NCI-H510A treated with DMSO at 0.1 percent for 48 hours (cell line): ENCODE results near the gene PRRC2B.

Source experiments
- DNase-seq: peaks from one replicate; lab custom pipeline; 2025; lab: John Stamatoyannopoulos, UW

The PRRC2B gene

DNA sequence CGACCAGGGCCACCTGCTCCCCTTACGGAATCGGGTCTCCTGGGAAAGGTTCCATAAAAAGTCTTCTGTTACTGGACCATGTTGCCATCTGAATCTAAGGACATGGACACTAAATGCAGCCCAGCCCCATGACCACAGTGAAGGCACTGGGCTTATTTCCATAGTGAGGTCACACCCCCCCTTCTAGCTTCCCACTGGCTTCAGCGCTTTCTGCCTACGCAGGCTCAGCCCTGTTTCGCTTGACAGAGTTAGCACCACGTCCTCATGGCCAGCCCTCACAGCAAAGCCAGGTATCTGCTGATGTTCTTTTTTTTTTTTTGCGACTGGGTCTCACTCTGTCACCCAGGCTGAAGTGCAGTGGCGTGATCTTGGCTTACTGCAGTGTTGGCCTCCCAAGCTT is 123.0 kb downstream of the PRRC2B start:
- no peak for DNase-seq

DNA sequence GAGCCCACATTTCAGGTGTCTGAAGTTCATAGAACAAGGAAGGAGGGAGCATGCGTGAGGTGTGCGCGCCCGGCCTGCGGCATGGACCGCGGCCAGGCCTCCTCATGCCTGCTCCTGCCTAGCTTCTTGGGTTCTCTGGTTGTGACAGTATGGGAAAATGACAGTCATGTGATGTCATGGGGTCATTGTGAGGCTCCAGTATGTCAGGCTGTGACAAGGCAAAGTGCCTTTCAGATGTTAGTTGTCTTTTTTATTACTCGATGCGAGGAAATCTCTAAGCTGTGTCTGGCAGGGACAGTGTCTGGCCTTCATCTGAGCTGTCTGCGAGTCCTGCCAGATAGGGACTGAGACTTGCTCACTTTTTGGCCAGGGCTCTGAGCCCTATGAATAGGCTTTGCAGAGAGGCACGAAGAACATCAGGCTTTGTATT is 123.9 kb downstream of the PRRC2B start:
- DNase-seq = no peak

GRCh38 chr9:131518553-131518952 is 124.7 kb downstream of the PRRC2B start:
- no peak for DNase-seq

DNA sequence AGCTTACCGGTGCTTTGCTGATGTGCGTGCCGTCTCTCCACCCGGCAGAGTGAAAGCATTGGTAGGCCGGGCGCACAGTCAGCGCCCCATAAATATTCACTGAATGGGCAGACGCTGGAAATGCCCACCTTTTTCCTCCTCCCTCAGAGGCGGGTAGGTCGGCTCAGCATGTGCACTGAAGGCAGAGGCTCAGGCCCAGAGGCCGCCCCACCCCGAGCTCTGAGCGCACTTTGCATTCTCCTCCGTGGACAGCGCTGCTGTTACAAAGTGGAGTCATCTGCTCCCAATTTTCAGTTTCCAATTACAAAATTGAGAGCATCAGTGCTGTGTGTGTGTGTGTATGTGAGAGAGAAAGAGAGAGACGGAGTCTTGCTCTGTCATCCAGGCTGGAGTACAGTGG is 126.6 kb downstream of the PRRC2B start:
- no peak for DNase-seq

- DNase-seq = no peak
Observed at GRCh38 chr9:131521203-131521602, 127.3 kb downstream of the PRRC2B start.

DNA sequence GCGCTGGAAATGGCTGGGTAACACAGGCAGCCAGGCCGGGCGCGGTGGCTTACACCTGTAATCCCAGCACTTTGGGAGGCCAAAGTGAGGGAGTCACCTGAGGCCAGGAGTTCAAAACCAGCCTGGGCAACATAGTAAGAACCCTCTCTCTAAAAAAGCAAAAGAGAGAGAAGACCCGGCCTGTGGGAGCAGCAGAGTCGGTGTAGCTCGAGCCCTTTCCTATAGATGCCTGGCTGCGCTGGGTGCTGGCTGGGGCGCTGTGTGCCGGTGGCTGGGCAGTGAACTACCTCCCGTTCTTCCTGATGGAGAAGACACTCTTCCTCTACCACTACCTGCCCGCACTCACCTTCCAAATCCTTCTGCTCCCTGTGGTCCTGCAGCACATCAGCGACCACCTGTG is 127.9 kb downstream of the PRRC2B start:
- no peak for DNase-seq

DNA sequence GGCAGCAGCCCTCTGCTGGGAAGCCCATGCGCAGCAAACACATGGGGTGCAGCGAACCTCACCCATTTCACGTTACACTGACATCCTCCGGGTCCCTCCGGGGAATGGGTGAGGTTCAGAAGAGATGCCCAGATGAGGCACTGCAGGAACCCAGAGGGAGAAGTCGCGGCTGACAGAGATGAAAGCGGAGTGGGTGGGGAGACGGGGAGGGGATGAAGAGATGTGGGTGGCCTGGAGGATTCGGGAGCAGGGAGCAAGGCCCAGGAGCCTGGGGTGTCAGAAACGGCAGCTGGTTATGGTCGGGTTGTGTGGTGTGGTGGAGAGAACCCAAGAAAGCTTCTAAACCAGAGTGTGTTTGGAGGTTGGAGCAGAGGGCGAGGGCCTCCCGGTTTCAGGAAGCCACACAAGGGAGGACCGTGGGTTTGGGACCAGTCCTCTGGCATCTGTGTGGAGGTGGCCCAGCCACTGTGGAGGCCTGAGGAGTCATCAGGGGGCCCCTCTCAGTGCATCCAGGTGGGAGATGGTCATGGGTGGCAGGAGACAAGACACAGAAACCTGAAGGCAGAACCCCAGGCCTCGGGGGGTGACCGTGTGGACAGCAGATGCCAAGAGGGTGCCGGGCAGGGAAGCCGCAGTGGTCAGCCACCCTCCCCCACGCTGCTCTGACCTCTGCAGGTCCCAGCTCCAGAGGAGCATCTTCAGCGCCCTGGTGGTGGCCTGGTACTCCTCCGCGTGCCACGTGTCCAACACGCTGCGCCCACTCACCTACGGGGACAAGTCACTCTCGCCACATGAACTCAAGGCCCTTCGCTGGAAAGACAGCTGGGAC is 128.6 kb downstream of the PRRC2B start:
- DNase-seq = no peak

- DNase-seq = no peak
Observed at GRCh38 chr9:131523086-131523388, 129.2 kb downstream of the PRRC2B start.

- no peak for DNase-seq
Observed at GRCh38 chr9:131523451-131524435, 129.9 kb downstream of the PRRC2B start.

- DNase-seq = no peak
Observed at GRCh38 chr9:131524665-131525315, 130.9 kb downstream of the PRRC2B start.

DNA sequence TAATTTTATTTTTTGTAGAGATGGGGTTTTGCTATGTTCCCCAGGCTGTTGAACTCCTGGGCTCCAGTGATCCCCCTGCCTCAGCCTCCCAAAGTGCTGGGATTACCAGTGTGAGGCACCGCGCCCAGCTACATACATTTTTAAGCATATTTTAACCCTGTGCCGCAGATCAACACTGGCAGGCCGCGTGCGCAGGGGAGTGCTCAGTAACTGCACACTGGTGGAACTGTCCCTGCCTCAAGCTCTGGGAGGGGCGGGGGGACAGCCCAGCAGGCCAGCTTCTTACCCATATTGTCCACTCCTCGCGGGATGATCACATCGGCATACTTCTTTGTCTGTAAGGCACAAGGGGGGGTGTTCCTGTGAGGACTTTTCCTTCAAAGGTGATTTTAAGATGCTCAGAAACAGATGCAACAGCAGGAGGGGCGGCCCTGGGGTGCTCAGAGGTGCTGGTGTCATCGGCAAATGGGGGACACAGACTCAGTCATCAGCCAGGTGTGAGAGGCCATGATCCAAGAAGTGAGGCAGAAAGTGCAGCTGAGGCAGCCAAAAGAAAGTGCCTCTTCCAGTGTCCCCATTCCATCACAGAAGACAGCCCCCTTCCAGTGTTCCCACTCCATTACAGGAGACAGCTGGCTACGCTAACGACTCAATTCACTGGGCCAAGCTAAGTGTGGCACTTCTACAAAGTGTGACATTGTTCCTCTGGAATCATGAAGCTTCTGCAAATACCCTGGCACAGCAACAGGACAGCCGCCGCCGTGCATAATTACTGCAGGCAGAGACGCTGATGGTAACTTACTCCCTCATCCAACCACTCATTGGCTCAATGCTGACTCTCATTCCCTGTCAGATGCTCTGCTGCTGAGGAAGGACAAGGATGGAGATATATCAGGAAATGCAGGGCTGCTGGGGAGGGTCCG is 132.0 kb downstream of the PRRC2B start:
- DNase-seq = no peak

- DNase-seq = no peak
Observed at GRCh38 chr9:131528186-131528585, 134.3 kb downstream of the PRRC2B start.

DNA sequence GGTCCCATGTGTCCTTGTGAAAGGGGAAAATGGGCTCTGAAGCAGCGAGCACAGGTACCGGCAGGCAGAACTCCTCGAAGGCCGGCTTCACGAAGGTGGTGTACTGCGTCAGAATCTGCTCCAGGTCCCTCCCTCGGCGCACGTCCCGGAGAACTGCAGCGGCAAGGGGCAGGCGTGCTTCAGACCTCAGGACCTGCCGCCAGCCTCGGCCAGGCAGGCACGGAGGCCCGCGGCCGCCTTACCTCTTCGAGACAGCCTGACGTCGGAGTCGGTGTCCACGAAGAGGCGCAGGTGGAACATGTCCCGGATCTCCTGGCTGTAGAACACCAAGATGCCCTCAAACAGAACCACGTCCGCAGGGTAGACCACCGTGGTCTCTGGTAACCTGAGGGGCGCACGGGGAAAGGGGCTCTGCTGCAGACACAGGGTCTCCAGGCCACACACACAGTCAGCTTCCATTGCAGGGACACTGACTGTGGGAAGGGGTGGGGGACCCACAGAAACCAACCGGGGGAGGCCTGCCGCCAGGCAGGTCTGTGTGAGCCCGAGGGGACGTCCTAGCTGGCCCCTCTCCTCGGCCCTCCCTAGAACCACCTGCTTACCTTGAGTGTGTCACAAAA is 135.1 kb downstream of the PRRC2B start:
- DNase-seq = no peak

- no peak for DNase-seq
Observed at GRCh38 chr9:131529597-131530545, 136.0 kb downstream of the PRRC2B start.

DNA sequence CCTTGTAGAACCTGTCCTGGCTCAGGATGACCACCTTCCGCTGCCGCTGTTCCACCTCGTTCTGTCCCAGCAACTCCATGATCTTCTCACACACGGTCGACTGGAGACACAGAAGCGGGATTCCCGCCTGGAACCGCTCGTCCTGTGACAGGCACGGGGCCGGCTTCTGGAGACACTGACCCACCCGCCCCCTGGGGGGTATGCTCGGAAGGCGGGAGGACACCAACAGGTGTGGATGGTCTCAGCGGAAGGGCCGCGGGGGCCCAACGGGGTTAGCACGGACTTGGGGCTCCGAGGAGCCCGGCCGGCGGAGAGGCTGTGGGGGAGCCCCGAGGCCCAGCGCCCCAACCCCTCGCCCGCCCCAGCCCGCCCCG is 136.6 kb downstream of the PRRC2B start:
- DNase-seq = peak; percentile 33

GRCh38 chr9:131530920-131531832 is 137.3 kb downstream of the PRRC2B start, which contains the start of gene UCK1:
Gene UCK1 (minus strand): TSS chr9:131531263. CDS start chr9:131531174, 89 bp downstream.
- DNase-seq = peak; percentile 86

GRCh38 chr9:131534721-131535237 is 140.9 kb downstream of the PRRC2B start:
- peak; percentile 60 for DNase-seq

GRCh38 chr9:131537946-131538345 is 144.1 kb downstream of the PRRC2B start:
- no peak for DNase-seq
